Measurements from ENCODE around the gene CTDP1.

CTDP1 gene

DNA sequence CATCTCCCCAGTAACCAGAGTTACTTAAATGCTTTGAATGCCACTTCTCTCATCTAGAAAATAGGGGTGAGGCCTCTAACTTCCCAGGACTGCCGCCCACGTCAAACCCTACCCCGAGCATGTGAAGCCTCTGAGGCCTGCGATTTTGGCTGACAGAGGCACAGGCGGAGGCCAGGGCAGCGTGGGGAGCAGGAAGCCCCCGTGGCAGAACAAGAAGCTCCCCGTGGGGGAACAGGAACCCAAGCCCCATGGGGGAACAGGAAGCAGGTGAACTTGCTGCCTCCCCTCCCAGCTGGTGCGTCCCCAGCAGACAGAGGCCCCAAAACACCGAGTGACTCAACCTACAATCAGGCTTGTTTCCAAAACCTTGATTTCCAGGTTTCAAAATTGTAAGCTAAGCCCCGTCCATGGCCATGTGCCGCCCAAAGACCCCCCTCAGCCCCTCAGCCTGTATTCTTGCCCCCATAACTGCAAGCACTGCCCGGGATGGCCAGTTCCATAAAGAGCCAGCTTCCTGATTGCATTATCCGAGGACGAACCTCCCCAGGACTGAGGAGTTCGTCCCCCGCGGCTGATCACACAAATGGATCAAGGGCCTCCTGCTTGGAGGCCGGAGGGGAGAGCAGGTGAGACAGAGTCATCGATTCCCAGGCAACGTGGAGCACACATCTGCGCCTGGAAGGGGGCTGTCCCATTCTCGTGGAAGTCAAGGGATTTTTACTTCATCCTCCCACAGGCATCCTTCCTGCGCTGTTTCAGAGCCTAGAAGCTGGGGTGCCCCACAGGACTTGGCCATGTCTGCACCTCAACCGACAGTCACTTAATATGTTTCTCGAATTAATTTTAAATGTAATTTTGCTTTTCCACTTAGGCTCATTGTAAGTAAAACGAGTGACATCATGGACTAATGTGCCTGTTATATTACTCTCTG, 36.3 kb upstream of the CTDP1 start:
- H3K27ac ChIP-seq, result peak overlapping the region in 15 of 21 experiments; percentile 1 to 78 (median 57)
- H3K4me3 ChIP-seq, result no peak overlapping the region

- Histone ChIP-seq H3K4me3 (no peak overlapping the region), H3K27ac (no peak overlapping the region)
Measured at GRCh38 chr18:79644006-79644665, 35.5 kb upstream of the CTDP1 start.

DNA sequence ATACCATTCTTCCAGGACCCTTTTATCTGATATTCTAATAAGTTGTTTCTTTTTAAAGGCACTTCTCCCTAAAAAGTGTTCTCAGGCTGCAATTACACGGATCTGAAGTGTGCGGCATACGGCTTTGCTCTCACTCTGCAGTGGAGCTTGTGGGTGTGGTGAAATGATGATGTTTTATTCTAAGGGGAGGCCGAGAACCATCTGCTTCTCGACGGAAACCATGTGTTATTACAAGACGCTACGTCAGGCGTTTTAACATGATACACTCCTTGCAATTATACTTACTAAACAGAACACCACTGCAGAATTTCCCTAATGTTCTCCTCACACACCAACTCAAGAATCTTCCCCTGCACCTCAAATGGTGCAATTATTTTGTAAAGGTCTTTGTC, 34.9 kb upstream of the CTDP1 start:
- Histone ChIP-seq H3K27ac (no peak overlapping the region), H3K4me3 (no peak overlapping the region)

DNA sequence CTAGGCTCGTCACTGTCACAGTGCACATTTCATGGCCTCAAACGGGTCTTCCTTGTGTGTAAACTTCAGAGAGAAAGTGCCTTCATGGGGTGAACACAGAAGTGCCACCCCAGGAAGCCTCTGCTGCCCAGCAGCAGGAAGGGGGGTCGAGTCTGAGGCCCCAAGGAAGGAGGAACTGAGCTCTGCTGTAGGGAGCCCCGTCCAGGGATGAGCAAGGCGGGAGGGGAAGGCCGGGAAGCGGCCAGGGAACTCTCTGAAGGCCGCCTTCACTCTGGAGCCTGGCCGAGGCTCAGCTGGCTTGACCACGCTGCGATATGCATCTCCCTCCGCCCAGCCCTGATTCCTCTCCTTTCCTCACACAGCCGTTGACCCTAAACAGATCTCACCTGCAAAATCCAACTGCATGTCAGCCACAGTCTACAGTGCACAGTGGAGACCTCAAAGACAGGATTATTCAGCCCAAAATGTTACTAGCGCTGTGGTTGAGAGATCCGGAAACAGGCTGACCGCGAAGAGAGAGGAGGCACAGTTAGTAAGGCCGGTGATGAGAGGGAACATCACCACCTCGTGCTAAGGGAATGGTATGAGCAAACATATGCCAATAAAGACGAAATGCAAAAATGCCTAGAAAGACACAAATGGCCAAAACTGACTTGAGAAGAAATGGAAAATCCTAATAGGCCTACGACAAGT, 34.2 kb upstream of the CTDP1 start:
- Histone ChIP-seq H3K4me3 (no peak overlapping the region), H3K27ac (no peak overlapping the region)

- Histone ChIP-seq H3K4me3 (no peak overlapping the region), H3K27ac (no peak overlapping the region)
Measured at GRCh38 chr18:79647307-79647706, 32.3 kb upstream of the CTDP1 start.

GRCh38 chr18:79650959-79651358, 28.6 kb upstream of the CTDP1 start:
- H3K4me3 ChIP-seq, result no peak overlapping the region
- H3K27ac ChIP-seq, result no peak overlapping the region

DNA sequence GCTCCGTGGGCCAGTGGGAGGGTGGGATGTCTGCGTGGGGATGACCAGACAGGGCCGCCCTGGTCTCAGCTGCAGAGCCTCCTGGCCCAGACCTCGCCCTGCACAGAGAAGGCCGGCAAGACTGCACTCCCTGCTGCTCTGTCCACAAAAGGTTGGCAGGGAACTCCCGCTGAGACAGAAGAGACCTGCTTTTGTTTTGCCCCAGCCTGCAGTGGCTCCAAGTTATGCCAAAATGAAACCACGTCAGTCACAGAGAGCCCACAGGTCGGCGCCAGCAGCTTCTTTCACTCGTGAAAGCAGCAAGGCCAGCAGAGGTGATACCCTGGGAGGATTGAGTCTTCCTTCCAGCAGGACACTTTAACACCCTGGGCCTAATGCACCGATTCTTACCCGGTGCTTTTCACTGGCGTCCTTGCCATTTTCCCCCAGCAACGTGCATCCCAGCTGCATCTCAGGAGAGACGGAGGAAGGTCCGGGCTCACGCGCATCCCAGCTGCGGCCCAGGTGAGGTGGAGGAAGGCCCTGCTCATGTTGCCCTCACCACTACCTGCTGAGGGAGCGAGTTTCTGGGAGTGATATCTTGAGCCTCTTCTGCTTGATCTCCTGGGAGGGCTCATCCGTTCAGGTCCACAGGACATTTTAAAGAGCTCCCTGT, 22.1 kb upstream of the CTDP1 start:
- no peak overlapping the region for H3K4me3 ChIP-seq
- no peak overlapping the region for H3K27ac ChIP-seq

DNA sequence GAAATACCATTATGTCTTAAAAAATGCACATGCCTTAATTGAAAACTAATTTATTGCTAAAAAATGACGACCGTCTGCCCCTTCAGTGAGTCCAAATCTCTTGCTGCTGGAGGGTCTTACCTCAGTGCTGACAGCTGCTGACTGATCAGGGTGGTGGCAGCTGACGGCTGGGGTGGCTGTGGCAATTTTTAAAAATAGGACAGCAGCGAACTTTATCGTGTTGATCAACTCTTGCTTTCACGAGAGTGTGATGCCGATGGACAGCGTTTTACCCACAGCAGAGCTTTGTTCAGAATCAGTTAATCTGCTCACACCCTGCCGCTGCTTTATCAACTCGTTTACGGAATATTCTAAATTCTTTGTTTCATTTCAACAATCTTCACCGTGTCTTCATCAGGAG, 21.2 kb upstream of the CTDP1 start:
- H3K4me3 ChIP-seq, result no peak overlapping the region
- no peak overlapping the region for H3K27ac ChIP-seq

DNA sequence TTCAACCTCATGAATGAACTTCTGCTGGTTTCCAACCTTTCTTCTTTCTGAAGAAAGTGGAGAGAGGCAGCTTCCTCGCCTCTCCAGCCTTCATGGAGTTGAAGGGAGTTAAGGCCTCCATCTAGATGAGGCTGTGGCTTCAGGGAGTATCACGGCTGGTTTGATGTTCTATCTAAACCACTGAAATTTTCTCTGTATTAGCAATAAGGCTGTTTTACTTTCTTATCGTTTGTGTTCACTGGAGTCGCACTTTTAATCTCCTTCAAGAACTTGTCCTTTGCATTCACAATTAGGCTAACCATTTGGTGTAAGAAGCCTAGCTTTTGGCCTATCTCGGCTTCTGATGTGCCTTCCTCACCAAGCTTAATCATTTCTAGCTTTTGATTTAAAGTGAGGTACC, 19.9 kb upstream of the CTDP1 start:
- H3K4me3 ChIP-seq, result no peak overlapping the region
- H3K27ac ChIP-seq, result no peak overlapping the region

- Histone ChIP-seq H3K27ac (no peak overlapping the region), H3K4me3 (no peak overlapping the region)
Measured at GRCh38 chr18:79662034-79662433, 17.6 kb upstream of the CTDP1 start.

DNA sequence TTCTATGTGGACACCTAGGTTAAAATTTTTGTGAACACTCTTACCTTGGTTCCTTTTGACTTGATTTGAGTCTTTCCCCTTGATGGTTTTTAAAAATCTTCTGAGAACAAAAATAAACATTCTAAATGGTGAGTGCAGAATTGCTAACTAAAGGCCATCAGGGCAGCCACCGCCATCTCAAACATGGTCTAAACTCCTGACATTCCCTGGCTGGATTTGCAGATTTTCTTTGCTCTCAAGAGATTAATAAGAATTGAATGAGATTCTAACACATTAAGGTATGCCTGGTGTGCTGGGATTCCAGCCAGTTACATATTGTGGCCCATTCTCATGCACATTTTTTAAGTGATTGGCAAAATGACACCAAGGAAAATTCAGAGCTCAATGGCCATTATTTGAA, 17.2 kb upstream of the CTDP1 start:
- Histone ChIP-seq H3K27ac (no peak overlapping the region), H3K4me3 (no peak overlapping the region)

DNA sequence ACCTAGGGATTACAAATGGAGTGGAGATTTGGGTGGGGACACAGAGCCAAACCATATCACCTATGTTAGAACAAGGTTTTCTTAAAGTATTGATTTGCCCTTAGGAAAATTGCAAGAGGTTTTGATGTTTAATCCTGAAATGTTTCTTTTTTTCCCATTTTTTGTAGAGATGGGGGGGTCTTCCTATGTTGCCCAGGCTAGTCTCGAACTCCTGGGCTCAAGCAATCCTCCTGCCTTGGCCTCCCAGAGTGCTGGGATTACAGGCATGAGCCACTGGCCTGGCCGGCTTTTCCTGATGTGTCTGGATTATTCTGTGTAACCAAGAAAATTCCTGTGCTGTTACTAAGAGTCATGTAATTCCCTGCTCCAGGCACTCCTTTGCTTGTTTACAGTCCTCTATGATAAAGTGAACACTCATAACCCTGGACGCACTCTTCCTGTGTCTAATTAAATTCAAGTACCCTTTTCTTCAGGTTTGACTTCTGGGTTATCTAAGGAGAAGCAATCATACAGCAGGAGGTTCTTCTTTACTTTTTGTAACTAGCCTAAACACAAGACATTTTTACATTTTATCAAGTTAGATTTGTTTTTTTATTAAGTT, 15.0 kb upstream of the CTDP1 start:
- Histone ChIP-seq H3K27ac (no peak overlapping the region), H3K4me3 (no peak overlapping the region)

DNA sequence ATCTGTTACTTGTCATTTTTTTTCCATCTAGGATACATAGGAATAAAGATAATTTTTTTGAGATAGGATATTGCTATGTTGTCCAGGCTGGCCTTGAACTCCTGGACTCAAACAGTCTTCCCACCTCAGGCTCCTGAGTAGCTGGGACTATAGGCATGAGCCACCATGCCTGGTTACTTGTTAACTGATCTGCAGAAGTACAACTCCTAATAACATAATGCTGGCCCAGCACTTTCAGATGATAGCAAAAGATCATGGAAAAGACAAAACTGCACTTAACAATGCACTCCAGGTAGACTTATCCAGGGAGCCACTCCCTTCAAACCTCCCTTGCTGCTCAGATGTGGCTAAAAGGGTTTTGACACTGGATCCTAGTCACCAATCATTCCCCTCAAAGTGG, 11.4 kb upstream of the CTDP1 start:
- H3K27ac ChIP-seq, result no peak overlapping the region
- no peak overlapping the region for H3K4me3 ChIP-seq

DNA sequence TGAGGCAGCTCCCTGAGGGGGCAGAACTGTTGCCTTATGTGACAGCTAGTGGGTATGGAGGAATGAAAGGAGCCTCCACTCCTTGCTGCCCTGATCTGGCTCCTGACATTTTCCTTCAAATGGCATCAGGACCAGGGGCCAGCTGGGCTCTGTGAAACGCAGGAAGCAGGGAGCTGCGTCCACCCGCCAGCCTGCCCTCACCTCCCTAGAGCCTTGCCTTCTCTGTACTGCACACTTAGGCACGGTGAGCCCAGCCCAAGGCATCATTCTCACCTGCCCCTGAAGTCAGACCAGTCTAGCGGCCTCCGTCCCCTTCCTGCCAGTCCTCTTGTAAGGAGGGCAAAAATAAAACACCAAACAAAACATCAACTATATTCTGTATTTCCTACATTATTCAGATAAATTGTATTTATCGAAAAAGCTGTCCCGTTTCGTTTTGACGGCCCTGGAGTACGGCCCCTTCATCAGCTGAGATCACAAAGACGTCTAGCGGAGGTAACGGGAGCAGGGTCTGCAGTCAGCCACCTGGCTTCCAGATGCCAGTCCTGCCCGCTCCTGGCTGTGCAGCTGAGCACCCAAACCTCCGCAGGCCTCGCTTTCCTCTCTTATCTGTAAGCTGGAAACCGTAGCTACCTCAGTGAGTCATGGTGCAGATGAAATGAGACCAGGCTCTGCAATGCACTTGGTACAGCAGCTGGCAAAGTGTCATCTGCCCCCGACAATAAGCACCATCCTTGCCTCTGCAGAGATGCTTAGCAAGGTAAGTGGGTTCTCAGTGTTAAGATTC, 6.9 kb upstream of the CTDP1 start:
- Histone ChIP-seq H3K27ac (no peak overlapping the region), H3K4me3 (no peak overlapping the region)

- H3K27ac ChIP-seq, result no peak overlapping the region
Measured at GRCh38 chr18:79677221-79677620, 2.4 kb upstream of the CTDP1 start.

DNA sequence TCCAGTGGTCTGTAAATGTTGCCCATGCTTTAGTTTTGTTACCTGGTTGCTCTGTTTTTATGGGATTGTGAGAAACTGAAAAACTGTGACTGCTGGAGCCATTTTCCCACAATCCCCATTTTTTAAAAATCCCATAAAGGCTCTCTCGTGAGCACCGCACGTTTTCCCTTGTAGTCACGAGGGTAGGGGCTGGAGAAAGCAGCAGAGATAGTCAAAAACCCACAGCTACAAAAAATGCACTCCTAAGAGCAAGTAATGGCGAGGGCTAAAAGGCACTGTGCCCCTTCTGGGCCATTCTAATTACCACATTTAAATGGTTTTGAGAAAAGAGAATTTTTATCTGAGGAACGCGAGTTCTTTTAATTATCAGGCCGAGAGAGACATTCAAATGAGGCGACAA, 1.8 kb upstream of the CTDP1 start:
- peak overlapping the region in 5 of 21 experiments; percentile 91 to 100 (median 97) for H3K27ac ChIP-seq
- H3K4me3 ChIP-seq, result peak overlapping the region in 1 of 7 experiments; percentile 94

More at GRCh38 chr18:79677221-79677620, 2.4 kb upstream of the CTDP1 start:
- H3K4me3 ChIP-seq, result no peak overlapping the region

DNA sequence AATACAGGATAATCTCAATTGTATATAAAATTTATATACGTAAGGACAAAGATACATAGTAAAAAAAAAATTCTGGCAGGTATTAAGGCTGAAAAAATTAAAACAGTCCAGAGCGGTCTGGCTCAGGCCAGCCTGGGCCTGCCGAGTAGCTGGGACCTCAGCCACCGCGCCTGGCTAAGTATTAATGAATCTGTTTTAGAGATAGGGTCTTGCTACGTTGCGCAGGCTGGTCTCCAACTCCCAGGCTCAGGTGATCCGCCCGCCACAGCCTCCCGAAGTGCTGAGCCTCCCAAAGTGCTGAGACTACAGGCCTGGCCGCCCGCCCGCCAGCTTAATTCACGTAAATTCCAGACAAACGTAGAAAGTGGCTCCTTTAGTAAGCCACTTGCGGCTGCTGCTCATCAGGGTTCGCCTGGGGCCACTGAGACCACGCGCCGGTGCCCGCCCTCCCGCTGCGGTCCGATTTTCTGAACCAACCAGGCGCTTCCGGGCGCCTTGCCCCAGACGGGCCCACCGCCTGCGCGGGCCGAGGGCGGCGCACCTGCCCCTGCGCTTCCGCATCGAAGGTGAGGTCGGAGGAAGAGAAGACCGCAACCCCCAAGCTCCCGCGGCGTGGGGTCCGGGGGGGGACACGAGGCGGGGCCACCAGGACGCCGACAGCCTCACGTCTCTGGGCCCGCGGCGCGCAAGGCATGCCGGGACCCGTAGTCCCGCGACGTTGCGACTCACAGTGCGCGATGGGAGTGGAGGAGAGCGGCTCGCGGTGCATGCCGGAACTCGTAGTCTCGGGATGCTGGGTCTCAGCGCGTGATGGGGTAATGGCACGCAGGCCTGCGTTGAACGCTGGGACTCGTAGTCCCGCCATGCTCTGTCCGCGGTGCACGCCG, 695 bp upstream of the CTDP1 start:
- peak overlapping the region; percentile 55 to 100 (median 98) for H3K27ac ChIP-seq

More for the DNA sequence above, 695 bp upstream of the CTDP1 start:
- H3K4me3 ChIP-seq, result peak overlapping the region; percentile 49 to 99 (median 96)
